Loucy (cell line): ENCODE measurements around the gene GAPDH.

Experiments
- H2AFZ ChIP-seq: fragments of 200-600 bp; sonication (generic); 2 replicates; pipeline ENCODE4 v1.6.0; 2016; ENCODE audit warnings: antibody characterized with exemption, mild to moderate bottlenecking, low read length, moderate library complexity
- H3F3A ChIP-seq: fragments of 200-600 bp; 2 replicates; pipeline ENCODE4 v1.6.0; 2016; ENCODE audit warnings: antibody characterized with exemption, low read depth, mild to moderate bottlenecking
- H3K27me3 ChIP-seq: fragments of 200-600 bp; sonication (generic); 2 replicates; pipeline ENCODE4 v1.6.1; 2014; ENCODE audit warnings: low read length, mild to moderate bottlenecking; ENCODE audit not compliant: insufficient read depth, poor library complexity, severe bottlenecking
- H3K36me3 ChIP-seq: fragments of 200-600 bp; sonication (generic); 2 replicates; pipeline ENCODE4 v1.6.1; 2016; ENCODE audit warnings: low read length; ENCODE audit not compliant: insufficient read depth
- H3K4me1 ChIP-seq: fragments of 200-600 bp; sonication (generic); 2 replicates; pipeline ENCODE4 v1.5.1; 2014; ENCODE audit warnings: low read length, mild to moderate bottlenecking; ENCODE audit not compliant: insufficient read depth, poor library complexity, severe bottlenecking
- H3K4me2 ChIP-seq: fragments of 200-600 bp; sonication (generic); 2 replicates; pipeline ENCODE4 v1.6.0; 2014; ENCODE audit warnings: antibody characterized with exemption, low read length, low read depth, mild to moderate bottlenecking; ENCODE audit not compliant: poor library complexity, severe bottlenecking
- H3K4me3 ChIP-seq: fragments of 200-600 bp; sonication (generic); 2 replicates; pipeline ENCODE4 v1.5.1; 2014; ENCODE audit warnings: low read length, mild to moderate bottlenecking, mixed read lengths; ENCODE audit not compliant: poor library complexity, severe bottlenecking
- H3K79me2 ChIP-seq: fragments of 200-600 bp; sonication (generic); 2 replicates; pipeline ENCODE4 v1.6.1; 2014; ENCODE audit warnings: low read length; ENCODE audit not compliant: insufficient read depth
- H3K9ac ChIP-seq: fragments of 200-600 bp; sonication (generic); 2 replicates; pipeline ENCODE4 v1.6.0; 2014; ENCODE audit warnings: mild to moderate bottlenecking, low read depth, low read length, moderate library complexity; ENCODE audit not compliant: poor library complexity, severe bottlenecking
- H3K9me2 ChIP-seq: fragments of 200-600 bp; sonication (generic); replicated peaks from 2 replicates; pipeline ENCODE4 v1.6.1; 2016; ENCODE audit warnings: low read depth, low read length, mixed read lengths
- H3K9me3 ChIP-seq: fragments of 200-600 bp; sonication (generic); 2 replicates; pipeline ENCODE4 v1.6.1; 2014; ENCODE audit warnings: mild to moderate bottlenecking, antibody characterized with exemption, low read length, low read depth; ENCODE audit not compliant: insufficient read depth
- H4K20me1 ChIP-seq: fragments of 200-600 bp; sonication (generic); 2 replicates; pipeline ENCODE4 v1.6.0; 2014; ENCODE audit warnings: antibody characterized with exemption, low read length, mild to moderate bottlenecking; ENCODE audit not compliant: insufficient read depth, poor library complexity, severe bottlenecking
- EZH2phosphoT487 ChIP-seq: fragments of 200-600 bp; IDR thresholded peaks from 2 replicates; pipeline ENCODE4 v1.6.1; 2018; ENCODE audit warnings: antibody characterized with exemption, mild to moderate bottlenecking, moderate library complexity, borderline replicate concordance
- TF ChIP-seq, protein P1 (sequence below): fragments of 200-600 bp; sonication (generic); conservative IDR thresholded peaks from 2 replicates; pipeline ENCODE4 v1.5.1; 2014; ENCODE audit warnings: mild to moderate bottlenecking, antibody characterized with exemption, low read length

GAPDH gene

DNA sequence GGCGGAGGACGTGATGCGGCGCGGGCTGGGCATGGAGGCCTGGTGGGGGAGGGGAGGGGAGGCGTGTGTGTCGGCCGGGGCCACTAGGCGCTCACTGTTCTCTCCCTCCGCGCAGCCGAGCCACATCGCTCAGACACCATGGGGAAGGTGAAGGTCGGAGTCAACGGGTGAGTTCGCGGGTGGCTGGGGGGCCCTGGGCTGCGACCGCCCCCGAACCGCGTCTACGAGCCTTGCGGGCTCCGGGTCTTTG, 303 bp downstream of the GAPDH start:
- Histone ChIP-seq H3K4me1 (peaks cover 33% of the 10 kb centered on the region), H3K27me3 (peaks cover 10% of the 10 kb centered on the region), H3F3A (peaks cover 23% of the 10 kb centered on the region; the same call in 1 of the 2 replicates), H3K4me3 (peak overlapping the region; percentile 86), H3K9me2 (no peaks in the 10 kb centered on the region), H3K4me2 (peak overlapping the region; percentile 99), H4K20me1 (peaks cover 52% of the 10 kb centered on the region), H2AFZ (no peak overlapping the region), H3K36me3 (peaks cover 73% of the 10 kb centered on the region), H3K9me3 (no peaks in the 10 kb centered on the region), H3K79me2 (peaks cover 70% of the 10 kb centered on the region), H3K9ac (peak overlapping the region; percentile 100)
- TF ChIP-seq, protein P1, sequence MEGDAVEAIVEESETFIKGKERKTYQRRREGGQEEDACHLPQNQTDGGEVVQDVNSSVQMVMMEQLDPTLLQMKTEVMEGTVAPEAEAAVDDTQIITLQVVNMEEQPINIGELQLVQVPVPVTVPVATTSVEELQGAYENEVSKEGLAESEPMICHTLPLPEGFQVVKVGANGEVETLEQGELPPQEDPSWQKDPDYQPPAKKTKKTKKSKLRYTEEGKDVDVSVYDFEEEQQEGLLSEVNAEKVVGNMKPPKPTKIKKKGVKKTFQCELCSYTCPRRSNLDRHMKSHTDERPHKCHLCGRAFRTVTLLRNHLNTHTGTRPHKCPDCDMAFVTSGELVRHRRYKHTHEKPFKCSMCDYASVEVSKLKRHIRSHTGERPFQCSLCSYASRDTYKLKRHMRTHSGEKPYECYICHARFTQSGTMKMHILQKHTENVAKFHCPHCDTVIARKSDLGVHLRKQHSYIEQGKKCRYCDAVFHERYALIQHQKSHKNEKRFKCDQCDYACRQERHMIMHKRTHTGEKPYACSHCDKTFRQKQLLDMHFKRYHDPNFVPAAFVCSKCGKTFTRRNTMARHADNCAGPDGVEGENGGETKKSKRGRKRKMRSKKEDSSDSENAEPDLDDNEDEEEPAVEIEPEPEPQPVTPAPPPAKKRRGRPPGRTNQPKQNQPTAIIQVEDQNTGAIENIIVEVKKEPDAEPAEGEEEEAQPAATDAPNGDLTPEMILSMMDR: no peak
- no peak for TF ChIP-seq EZH2phosphoT487

DNA sequence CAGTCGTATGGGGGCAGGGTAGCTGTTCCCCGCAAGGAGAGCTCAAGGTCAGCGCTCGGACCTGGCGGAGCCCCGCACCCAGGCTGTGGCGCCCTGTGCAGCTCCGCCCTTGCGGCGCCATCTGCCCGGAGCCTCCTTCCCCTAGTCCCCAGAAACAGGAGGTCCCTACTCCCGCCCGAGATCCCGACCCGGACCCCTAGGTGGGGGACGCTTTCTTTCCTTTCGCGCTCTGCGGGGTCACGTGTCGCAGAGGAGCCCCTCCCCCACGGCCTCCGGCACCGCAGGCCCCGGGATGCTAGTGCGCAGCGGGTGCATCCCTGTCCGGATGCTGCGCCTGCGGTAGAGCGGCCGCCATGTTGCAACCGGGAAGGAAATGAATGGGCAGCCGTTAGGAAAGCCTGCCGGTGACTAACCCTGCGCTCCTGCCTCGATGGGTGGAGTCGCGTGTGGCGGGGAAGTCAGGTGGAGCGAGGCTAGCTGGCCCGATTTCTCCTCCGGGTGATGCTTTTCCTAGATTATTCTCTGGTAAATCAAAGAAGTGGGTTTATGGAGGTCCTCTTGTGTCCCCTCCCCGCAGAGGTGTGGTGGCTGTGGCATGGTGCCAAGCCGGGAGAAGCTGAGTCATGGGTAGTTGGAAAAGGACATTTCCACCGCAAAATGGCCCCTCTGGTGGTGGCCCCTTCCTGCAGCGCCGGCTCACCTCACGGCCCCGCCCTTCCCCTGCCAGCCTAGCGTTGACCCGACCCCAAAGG, 804 bp downstream of the GAPDH start:
- peaks cover 70% of the 10 kb centered on the region for H3K79me2 ChIP-seq
- H3K9me3 ChIP-seq: no peaks in the 10 kb centered on the region
- H3K4me2 ChIP-seq: peak overlapping the region; percentile 99
- TF ChIP-seq EZH2phosphoT487: no peak
- TF ChIP-seq, protein P1: no peak
- H3K4me1 ChIP-seq: peaks cover 33% of the 10 kb centered on the region
- H4K20me1 ChIP-seq: peaks cover 52% of the 10 kb centered on the region
- H3K27me3 ChIP-seq: peaks cover 10% of the 10 kb centered on the region
- H2AFZ ChIP-seq: no peak overlapping the region
- no peaks in the 10 kb centered on the region for H3K9me2 ChIP-seq
- peaks cover 72% of the 10 kb centered on the region for H3K36me3 ChIP-seq
- H3K4me3 ChIP-seq: peak overlapping the region; percentile 86
- peak overlapping the region; percentile 100 for H3K9ac ChIP-seq
- H3F3A ChIP-seq: peaks cover 23% of the 10 kb centered on the region; the same call in 1 of the 2 replicates

DNA sequence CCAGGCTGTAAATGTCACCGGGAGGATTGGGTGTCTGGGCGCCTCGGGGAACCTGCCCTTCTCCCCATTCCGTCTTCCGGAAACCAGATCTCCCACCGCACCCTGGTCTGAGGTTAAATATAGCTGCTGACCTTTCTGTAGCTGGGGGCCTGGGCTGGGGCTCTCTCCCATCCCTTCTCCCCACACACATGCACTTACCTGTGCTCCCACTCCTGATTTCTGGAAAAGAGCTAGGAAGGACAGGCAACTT, 1.3 kb downstream of the GAPDH start:
- H3K9ac ChIP-seq: peak overlapping the region; percentile 100
- H3F3A ChIP-seq: peaks cover 23% of the 10 kb centered on the region; the same call in 1 of the 2 replicates
- H3K9me3 ChIP-seq: no peaks in the 10 kb centered on the region
- H3K79me2 ChIP-seq: peaks cover 70% of the 10 kb centered on the region
- H3K36me3 ChIP-seq: peaks cover 67% of the 10 kb centered on the region
- no peak overlapping the region for H2AFZ ChIP-seq
- H3K4me1 ChIP-seq: peaks cover 33% of the 10 kb centered on the region
- H3K9me2 ChIP-seq: no peaks in the 10 kb centered on the region
- peaks cover 52% of the 10 kb centered on the region for H4K20me1 ChIP-seq
- H3K27me3 ChIP-seq: peaks cover 10% of the 10 kb centered on the region
- TF ChIP-seq, protein P1: no peak
- TF ChIP-seq EZH2phosphoT487: no peak
- H3K4me2 ChIP-seq: peak overlapping the region; percentile 99
- peak overlapping the region; percentile 86 for H3K4me3 ChIP-seq
